Fibroblast of lung (primary cell): Measurements from ENCODE around the gene VPS36.

Experiments used
- EZH2 ChIP-seq: IDR thresholded peaks from 2 replicates; pipeline ENCODE4 v1.5.1; 2012; ENCODE audit warnings: low read length, control low read depth, mild to moderate bottlenecking; ENCODE audit errors: missing control alignments
- TF ChIP-seq, protein P1 (sequence below), 2 donors: IDR thresholded peaks in 1 of 2; conservative IDR thresholded peaks in 1 of 2; 1 replicate in 1 of 2; 2 replicates in 1 of 2; pipeline ENCODE4 v1.5.1; 2011 to 2012; ENCODE audit warnings: low read length in 2 of 2, control low read depth in 1 of 2, inconsistent platforms in 1 of 2, low read depth in 1 of 2, mild to moderate bottlenecking in 1 of 2

DNA sequence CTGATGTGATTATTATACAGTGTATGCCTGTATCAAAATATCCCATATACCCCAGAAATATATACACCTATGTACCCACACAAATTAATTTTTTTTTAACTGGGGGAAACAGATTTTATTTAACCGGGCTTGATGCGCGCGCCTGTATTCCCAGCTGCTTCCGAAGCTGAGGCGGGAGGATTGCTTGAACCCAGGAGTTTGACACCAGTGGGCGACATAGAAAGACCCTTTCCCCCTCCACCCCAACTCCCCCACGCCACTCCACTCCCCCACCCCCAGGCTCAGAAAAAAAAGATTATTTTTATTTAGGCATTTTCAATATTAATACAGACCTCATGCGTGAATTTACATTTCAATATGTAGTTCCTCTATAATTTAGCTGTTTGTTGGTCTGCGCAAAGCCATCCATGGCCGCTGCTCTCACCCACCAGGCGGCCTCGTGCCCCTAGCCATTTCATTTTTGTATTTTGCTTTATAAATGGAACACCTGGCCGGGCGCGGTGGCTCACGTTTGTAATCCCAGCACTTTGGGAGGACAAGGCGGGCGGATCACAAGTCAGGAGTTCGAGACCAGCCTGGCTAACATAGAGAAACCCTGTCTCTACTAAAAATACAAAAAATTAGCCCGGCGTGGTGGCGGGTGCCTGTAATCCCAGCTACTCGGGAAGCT is 836 bp upstream of the VPS36 start:
- TF ChIP-seq, protein P1, sequence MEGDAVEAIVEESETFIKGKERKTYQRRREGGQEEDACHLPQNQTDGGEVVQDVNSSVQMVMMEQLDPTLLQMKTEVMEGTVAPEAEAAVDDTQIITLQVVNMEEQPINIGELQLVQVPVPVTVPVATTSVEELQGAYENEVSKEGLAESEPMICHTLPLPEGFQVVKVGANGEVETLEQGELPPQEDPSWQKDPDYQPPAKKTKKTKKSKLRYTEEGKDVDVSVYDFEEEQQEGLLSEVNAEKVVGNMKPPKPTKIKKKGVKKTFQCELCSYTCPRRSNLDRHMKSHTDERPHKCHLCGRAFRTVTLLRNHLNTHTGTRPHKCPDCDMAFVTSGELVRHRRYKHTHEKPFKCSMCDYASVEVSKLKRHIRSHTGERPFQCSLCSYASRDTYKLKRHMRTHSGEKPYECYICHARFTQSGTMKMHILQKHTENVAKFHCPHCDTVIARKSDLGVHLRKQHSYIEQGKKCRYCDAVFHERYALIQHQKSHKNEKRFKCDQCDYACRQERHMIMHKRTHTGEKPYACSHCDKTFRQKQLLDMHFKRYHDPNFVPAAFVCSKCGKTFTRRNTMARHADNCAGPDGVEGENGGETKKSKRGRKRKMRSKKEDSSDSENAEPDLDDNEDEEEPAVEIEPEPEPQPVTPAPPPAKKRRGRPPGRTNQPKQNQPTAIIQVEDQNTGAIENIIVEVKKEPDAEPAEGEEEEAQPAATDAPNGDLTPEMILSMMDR (conservative IDR thresholded peaks at IDR 0.05 in 1 of 2, IDR thresholded peaks at IDR 0.05 in 1 of 2; ENCODE audit: low read depth in 1 of 2, low read length in 2 of 2): no peak
- TF ChIP-seq EZH2: no peak
